NT2/D1 (cell line): ENCODE data around the gene FAM3D.

Experiments used
- YY1 ChIP-seq: IDR thresholded peaks from 2 replicates; pipeline ENCODE4 v1.6.1; 2011; ENCODE audit not compliant: insufficient read length, insufficient read depth
- ZNF274 ChIP-seq: IDR thresholded peaks from 2 replicates; pipeline ENCODE4 v1.6.1; 2011; ENCODE audit warnings: mild to moderate bottlenecking, low read depth, low read length

- TF ChIP-seq ZNF274 (no peak), YY1 (no peak)
Observed at GRCh38 chr3:58691997-58692396, 25.4 kb upstream of the FAM3D start.
